HEK293 (cell line): ENCODE data around the gene PRIMA1.

Source experiments
- CTCF ChIP-seq: fragments of 450-650 bp; formaldehyde crosslinking; IDR thresholded peaks from 2 replicates; pipeline ENCODE4 v1.5.1; 2016; ENCODE audit warnings: missing biosample characterization, missing genetic modification characterization
- KLF9 ChIP-seq: fragments of 450-650 bp; formaldehyde crosslinking; IDR thresholded peaks from 2 replicates; pipeline ENCODE4 v1.5.1; 2016; ENCODE audit warnings: missing biosample characterization, missing genetic modification characterization, low read depth
- OVOL3 ChIP-seq: fragments of 450-650 bp; formaldehyde crosslinking; IDR thresholded peaks from 2 replicates; pipeline ENCODE4 v1.5.1; 2016; ENCODE audit warnings: missing biosample characterization, missing genetic modification characterization
- REST ChIP-seq: fragments of 450-650 bp; formaldehyde crosslinking; IDR thresholded peaks from 2 replicates; pipeline ENCODE4 v1.5.1; 2016; ENCODE audit warnings: missing biosample characterization, missing genetic modification characterization
- ZBTB26 ChIP-seq: fragments of 450-650 bp; formaldehyde crosslinking; optimal IDR thresholded peaks from 2 replicates; pipeline ENCODE3; 2016; ENCODE audit warnings: missing biosample characterization, mild to moderate bottlenecking, missing genetic modification characterization
- ZNF140 ChIP-seq: fragments of 450-650 bp; formaldehyde crosslinking; IDR thresholded peaks from 2 replicates; pipeline ENCODE4 v1.5.1; 2016; ENCODE audit warnings: missing biosample characterization, missing genetic modification characterization
- ZNF175 ChIP-seq: fragments of 450-650 bp; formaldehyde crosslinking; IDR thresholded peaks from 2 replicates; pipeline ENCODE4 v1.5.1; 2016; ENCODE audit warnings: missing biosample characterization, missing genetic modification characterization
- ZNF184 ChIP-seq: fragments of 450-650 bp; IDR thresholded peaks from 2 replicates; pipeline ENCODE4 v1.5.1; 2018; ENCODE audit warnings: missing biosample characterization, mild to moderate bottlenecking, missing genetic modification characterization
- ZNF341 ChIP-seq: fragments of 450-650 bp; formaldehyde crosslinking; IDR thresholded peaks from 2 replicates; pipeline ENCODE4; 2016; ENCODE audit warnings: low read depth, missing biosample characterization, missing genetic modification characterization
- ZNF501 ChIP-seq: fragments of 450-650 bp; formaldehyde crosslinking; IDR thresholded peaks from 2 replicates; pipeline ENCODE4 v1.5.1; 2016; ENCODE audit warnings: missing biosample characterization, missing genetic modification characterization
- ZNF571 ChIP-seq: fragments of 450-650 bp; formaldehyde crosslinking; IDR thresholded peaks from 2 replicates; pipeline ENCODE4 v1.5.0; 2017; ENCODE audit warnings: missing biosample characterization, missing genetic modification characterization
- ZSCAN30 ChIP-seq: fragments of 450-650 bp; IDR thresholded peaks from 2 replicates; pipeline ENCODE4 v1.5.1; 2018; ENCODE audit warnings: missing biosample characterization, mild to moderate bottlenecking, missing genetic modification characterization, moderate library complexity

GRCh38 chr14:93824518-93825234 is 36.4 kb upstream of the PRIMA1 start:
- peak; percentile 58 for TF ChIP-seq CTCF (tag by site-specific recombination)
- TF ChIP-seq ZBTB26 (tag by site-specific recombination): no peak
- TF ChIP-seq KLF9 (tag by site-specific recombination): no peak
- no peak for TF ChIP-seq ZNF184 (tag by site-specific recombination)
- TF ChIP-seq ZSCAN30 (tag by site-specific recombination): no peak
- TF ChIP-seq ZNF175 (tag by site-specific recombination): no peak
- no peak for TF ChIP-seq ZNF341
- no peak for TF ChIP-seq ZNF501 (tag by site-specific recombination)
- no peak for TF ChIP-seq ZNF140 (tag by site-specific recombination)
- TF ChIP-seq OVOL3: no peak
- TF ChIP-seq REST (tag by site-specific recombination): no peak
- no peak for TF ChIP-seq ZNF571 (tag by site-specific recombination)
